SKM-1 treated with dmso at 0.1 percent for 144 hours (cell line): ENCODE results near the gene SLC30A10.
"Not testable (repeated sequence)": the region's sequence is repeated elsewhere in the genome, so short reads cannot be mapped to it uniquely, and the experiment has no call there.

ENCODE experiments used
- DNase-seq: peaks from one replicate; lab custom pipeline; 2025; ENCODE audit not compliant: unreplicated experiment; lab: John Stamatoyannopoulos, UW

The SLC30A10 gene

DNA sequence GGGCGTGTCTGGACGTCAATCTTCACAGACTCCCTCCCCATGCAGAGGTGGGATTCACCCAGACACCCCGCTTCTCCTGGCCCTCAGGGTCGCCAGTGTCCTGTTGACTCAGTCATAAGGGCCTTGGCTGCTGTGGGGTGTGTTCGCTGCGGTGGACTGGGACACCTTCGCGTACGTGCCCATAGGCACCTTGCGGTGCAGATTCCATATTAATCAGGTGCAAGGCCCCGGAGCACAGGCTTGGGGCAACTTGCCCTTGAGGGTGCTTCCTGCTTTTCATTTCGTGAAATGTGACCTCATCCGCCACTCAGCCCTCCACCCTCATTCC is 398 bp upstream of the SLC30A10 start:
- DNase-seq, result no peak

DNA sequence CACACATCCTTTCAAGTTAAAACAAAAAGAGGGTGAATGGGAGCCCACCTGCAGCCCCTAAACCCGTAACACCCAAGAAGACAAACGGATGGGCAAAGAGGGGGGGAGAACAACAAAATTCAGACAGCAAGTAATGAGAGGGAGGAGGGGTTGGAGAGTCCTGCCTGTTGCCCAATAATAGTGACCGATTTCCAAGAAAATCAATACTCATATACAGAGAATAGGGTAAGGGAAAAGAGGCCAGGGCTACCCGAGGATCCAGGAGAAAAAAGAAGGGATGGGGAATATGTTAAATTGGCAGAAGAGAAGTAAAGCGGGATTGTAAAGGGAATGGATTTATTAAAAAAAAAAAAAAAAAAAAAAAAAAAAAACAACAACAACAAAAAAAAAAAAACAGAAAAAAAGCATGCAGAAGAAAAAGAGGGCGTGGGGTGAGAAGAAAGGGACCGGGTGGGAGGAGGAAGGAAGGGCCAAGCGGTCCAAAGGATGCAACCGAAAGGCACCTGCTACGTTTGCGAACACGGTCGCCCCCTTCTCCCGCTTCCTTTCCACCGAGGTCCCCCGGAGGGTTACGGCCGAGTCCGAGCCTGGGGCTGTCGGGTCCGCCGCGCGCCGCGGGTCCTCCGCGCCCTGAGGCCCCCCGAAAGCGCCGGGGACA is 930 bp downstream of the SLC30A10 start:
- no peak for DNase-seq

DNA sequence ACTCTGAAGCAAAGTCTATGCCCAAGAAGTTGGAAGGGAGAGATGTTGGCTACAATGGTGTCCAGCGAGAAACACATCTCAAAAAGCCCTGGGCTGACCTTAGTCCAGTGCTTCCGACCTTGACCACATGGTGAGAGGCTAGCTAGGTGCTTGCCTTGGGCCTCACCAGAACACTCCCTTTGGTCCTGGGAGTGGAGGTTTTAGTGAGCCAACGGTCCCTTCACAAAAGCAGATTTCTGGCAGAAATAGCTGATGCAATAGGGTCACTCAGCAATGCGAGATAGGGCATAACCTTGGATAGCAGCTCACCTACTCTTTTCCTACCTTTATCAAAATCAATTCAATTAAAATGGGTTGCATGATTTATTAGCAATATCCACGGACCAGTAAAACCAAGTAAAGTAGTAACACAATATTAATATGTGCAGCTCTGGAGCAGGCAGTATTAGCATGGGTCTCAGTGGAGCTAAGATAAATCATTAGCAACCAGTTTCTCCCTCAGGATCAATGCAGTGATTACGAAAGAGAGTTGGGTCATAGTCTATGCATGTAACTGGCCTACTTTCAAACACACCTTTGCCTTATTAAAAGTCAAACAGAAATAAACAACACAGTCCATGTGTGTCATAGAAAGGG is 1.9 kb downstream of the SLC30A10 start:
- DNase-seq, result no peak

DNA sequence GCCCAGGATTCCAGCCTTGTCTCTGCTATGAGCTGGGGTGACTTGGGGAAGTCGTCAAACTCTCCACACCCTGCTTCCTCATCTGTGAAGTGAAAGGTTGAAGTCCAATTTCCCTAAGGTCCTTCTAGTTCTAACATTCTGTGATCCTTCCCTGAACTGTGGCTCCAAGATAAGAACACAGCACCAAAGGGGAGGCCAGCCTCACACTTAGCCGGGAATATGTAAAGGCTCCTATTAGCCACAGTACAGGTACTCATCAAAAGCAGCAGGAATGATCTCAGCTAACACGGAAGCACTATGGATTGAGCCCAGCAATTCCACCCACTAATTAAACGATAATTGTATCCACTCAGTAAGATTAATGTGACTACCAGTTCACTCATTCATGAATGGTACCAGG is 4.0 kb downstream of the SLC30A10 start:
- DNase-seq, result no peak

DNA sequence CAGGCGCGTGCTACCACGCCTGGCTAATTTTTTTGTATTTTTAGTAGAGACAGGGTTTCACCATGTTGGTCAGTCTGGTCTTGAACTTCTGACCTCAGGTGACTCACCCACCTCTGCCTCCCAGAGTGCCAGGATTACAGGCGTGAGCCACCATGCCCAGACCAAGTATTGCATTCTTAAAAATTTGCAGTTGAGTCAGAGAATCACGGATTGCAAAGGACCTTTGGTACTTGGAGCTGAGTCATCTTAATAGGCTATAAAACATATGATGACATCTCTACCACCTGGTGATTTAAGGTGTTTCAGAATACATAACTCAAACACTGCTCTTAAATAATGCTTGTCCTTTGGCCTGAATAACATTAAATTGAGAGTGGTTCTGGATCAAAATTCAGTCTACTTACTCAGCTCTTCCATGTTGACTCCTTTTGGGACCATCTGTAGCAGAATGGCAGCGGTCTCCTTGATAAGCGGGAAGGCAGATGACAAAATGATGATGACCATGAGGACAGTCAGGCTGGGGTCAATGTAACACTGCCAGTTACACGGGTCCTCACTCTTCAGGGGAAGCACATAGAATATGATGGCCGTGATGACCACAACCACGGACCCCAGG is 10.4 kb downstream of the SLC30A10 start:
- DNase-seq, result no peak

DNA sequence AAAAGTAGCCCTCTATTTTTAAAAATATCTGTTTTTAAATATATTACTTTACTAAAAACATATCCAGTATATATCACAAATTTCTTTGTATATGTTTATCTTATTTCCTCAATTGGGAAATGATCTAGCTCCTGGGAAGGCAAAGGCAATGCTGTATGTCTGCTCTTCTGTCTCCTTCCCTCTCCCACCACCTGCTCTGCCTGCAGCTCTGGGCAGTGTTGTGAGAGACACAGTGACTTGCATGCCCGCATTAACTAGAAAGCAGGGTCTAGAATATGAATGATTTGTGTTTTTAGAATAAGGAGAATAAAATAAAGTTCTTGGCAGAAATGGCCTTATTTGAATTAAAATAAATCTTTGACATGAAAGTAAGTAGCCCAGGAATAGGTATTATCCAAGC is 11.1 kb downstream of the SLC30A10 start:
- no peak for DNase-seq

DNA sequence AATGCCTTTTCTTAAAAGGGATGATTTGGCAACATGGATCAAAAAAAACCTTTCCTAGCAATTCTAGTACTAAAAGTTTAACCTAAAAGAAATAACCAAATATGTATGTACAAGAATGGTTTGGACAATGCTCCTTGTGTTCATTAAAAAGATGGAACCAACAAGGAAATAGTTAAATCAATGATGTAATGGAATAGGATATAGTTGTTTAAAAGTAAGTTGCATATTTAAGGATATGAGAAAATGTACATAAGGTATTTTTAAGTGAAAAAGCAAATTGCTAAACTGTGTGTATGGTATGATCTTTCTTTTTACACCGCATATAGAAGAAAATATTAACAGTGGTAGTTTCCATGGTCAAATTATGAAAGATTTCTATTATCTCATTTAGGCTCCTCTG is 12.1 kb downstream of the SLC30A10 start:
- DNase-seq, result no peak

DNA sequence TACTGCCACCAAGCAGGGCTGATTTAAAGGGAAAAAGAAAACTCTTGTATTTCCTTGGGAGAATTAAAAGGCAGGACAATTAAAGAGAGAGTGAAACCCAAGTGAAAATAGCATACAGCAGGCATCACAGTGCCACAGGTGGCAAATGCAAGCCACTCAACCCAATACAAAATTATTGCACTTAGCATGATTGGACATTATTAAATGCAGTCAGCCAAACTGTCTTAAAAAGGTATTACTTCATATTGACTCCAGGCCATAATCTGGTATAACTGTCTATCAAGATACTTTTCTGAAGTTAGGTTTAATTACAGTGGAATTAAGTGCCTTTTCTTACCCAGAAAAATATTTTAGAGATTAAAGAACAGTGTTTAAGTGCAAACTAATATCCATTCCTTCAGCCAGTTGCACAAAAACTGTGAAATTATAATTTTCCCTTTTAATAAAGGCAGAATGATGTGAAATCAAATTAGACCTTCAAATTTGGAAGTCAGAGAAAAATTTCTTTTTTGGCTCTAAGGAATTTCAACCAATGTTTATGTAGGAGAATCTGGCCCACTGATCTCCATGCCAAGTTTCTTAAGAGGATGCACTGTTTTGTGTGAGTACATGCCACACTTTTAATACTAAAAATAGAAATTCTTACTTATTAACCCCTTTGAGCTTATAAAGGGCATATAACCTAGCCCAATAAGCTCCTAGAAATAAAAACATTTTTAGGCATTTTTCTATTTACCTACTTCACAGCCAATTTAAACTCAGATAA is 15.2 kb downstream of the SLC30A10 start:
- no peak for DNase-seq

DNA sequence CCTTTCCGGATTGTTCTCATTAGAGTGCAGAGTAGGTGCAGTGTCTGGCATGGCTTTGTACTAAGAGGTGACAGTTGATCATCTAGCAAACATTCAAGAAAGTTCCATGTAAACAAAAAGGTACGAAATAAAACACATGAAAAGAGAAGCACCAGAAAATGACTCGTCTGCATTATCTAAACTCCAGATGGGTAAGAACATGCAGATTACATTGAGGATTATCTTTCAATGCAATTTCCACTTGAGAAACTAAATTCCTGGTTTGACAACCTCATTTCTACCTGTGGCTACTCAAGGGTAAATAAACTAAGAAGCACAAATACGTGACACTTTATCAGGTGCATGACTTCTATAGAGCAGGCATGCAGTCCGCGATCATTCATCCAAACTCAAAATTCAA is 17.6 kb downstream of the SLC30A10 start:
- DNase-seq, result no peak

DNA sequence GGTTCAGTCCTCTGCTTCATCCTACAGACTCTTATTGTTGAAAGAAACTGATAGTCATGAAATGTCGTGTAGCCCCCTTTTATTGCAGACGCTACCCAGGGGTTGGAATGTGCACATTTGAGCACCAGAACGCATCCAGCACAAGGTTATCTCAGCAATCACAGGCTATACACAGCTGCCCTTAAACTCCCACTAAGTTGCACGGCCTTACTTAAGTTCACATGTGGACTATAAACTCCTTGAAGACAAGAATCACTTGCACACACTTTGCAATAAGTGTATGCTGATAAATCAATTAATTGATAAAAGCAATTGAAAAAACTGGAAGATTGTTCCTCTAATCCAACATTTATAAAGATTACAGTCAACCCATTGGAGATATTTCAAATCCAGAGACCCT is 18.9 kb downstream of the SLC30A10 start:
- DNase-seq, result no peak

DNA sequence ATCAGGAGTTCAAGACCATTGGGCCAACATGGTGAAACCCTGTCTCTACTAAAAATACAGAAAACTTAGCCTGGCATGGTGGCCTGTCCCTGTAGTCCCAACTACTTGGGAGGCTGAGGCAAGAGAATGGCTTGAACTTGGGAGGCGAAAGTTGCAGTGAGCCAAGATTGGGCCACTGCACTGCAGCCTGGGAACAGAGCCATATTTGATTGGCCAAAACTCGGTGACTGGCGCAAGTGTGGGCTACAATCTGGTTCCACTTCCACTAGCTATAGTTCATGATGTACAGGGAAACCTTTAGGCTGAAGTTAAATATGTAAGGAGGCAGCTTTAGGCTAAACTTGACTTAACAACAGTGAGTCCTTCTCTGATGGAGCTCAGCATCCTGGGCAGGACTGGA is 20.2 kb downstream of the SLC30A10 start:
- no peak for DNase-seq

DNA sequence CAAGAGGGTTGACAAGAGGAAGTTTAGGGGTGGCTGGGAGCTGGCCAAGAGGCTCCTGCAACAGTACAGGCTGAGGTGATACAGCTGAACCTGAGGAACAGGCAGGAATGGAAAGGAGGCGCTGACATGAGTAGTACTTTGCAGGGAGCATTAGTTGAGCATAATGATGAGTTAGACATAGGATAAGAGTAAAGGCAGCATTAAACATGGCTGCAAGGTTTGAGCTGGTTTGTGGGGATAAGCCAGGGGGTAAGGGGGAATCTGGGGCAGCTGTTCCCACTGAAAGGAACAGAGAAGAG is 20.6 kb downstream of the SLC30A10 start:
- DNase-seq, result no peak

DNA sequence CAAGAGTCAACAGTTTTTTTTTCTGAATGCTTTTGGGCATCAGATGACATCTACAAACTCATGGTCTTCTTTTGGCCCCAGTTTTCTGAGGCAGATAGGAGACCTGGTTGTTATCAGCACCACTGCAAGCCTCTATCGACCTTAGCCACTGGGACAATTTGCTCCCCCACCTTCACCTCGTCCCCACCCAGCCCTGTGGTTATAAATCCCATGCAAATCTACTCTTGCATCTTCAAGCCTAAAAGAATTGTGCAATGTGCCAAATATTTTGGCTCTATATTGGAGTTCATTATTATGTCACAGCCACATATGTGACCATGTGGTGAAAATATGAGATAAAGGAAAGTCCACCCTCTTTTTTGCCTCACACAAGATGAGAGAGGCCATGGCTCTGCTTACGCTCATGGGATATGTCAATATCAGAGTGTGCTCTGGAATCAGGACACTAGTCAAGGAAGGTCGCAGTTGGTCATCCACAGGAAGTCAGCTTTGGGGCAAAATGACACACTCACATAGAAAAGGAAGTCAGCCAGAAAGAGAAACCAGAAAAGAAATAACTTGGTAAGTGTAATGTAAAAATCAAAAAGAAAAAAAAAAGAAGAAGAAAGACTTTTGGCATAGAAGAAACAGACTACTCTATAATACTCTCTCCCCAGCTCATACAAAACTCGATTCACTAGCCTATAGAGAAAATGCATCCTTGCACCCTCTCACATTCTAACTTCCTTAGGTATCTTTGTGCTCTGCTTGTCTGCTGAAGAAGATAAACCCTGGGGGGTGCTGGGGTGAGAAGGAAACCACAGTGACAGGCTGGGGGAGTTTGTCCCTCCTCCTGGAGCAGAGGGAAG is 21.2 kb downstream of the SLC30A10 start:
- peak; percentile 91 for DNase-seq

DNA sequence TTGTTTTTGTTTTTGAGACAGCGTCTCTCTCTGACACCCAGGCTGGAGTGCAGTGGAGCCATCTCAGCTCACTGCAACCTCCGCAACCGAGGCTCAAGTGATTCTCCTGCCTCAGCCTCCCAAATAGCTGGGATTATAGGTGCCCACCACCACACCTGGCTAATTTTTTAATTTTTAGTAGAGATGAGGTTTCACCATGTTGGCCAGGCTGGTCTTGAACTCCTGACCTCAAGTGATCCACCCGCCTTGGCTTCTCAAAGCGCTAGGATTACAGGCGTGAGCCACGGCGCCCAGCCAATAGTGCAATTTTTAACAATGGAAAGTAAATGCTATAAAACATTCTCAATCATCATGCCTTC is 21.8 kb downstream of the SLC30A10 start:
- not testable (repeated sequence) for DNase-seq

DNA sequence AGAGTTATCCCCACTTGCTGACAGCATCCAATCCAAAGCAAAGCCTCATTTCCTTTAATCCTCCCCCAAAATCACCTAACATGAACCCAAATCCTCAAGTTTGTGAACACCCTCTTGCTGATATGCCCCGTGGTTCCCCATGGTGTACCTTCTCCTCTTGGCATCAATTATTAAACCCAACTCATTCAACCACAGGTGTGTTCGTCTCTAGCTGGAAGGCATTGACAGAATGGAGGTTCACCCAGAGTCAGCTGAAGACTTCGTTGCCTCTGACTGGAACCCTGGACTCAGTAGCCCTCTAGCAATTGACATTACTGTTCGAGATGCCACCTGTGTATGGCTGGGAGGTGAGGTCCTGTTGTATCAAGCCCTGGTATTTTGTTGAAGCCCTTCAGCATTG is 22.8 kb downstream of the SLC30A10 start:
- DNase-seq, result no peak

DNA sequence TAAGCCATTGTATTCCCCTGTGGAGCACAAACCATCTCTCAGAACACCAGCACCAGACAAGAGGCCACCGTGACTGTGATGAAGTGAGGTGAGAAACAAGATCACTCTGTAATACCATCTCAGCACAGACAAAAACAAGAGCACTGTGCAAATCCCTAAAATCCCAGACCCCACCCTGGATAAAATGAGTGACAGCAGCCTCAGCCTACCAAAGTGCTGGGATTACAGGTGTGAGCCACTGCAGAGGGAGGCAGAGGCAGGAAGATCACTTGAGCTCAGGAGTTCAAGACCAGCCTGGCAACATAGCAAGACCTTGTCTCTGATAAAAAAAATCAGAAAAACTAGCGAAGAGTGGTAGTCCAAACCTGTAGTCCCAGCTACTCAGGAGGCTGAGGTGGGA is 23.4 kb downstream of the SLC30A10 start:
- DNase-seq, result no peak

DNA sequence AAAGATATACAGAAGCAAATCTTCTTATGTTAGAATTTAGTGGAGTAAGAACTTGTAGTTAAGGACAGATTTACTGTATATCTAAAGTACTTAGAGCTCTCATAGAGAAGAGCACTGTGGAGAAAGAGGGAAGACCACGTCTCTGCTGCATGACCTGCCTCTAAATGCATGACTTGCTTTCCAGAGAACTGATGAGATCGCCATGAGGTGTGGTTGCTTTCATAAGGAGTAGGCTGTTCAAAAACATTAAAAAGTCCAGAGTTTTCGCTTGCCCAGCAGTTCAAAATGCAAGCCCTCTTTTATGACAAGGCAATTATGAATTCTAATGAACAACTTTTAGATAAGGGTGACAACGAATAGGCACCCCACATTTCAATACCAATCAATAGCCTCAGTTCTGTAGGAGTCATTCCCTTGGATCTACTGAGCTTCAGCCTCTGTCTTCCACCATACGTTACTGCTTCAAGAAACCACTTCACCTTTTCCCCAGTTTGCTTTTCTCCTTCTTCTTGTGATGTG is 24.9 kb downstream of the SLC30A10 start:
- no peak for DNase-seq

DNA sequence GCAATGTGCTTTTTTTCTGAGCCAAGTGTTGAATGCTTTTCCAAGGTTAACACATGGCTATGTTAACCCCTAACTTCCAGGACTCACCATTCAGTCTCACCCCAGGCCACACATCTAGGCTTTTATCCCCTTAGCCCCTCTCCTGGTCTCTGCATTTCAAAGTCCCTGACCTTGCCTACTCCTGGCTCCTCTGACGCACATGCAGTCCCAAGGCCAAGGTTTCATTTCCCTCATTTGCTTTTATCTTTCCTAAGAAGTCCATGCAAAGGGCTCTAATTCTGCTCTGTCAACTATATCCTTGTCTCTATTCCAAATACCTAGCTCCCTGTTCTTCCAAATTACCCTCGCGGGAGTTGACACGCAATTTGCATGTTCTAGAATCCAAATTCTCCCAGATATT is 25.4 kb downstream of the SLC30A10 start:
- DNase-seq, result no peak

DNA sequence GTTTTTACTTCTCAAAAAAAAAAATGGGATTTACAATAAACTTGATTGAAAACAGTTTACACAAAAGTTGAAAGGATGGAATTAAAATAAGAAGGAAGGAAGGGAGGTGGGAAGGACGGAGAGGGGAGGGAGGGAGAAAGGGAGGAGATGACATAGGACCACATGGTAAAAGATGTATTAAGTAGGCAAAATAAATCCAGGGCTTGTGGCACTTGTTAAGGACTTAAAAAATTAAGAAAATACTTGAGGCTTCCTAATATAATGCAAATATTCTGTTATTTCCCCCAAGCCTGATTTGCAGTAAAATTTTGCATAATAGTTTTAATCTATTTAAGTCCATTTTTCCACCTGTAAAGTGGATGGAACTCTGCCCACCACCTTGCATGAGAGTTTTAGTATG is 27.5 kb downstream of the SLC30A10 start:
- no peak for DNase-seq

DNA sequence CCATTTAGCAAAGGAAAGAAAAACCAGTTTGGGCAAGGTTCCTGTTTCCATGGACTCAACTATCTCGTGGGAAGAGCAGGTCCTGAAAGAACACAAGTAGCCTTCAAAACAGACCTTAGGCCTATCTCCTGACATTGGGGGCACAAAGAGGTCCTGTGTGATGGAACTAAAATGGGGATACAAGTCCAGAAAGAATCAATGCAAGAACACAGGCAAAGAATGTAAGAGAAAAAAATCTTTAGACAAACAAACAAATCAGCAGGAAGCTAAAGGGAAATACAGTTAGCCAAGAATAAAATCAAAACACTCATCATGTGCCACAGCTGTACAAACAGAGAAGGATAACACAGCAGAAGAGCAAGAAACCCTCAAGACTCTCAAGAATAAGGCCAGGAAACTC is 28.2 kb downstream of the SLC30A10 start:
- no peak for DNase-seq

DNA sequence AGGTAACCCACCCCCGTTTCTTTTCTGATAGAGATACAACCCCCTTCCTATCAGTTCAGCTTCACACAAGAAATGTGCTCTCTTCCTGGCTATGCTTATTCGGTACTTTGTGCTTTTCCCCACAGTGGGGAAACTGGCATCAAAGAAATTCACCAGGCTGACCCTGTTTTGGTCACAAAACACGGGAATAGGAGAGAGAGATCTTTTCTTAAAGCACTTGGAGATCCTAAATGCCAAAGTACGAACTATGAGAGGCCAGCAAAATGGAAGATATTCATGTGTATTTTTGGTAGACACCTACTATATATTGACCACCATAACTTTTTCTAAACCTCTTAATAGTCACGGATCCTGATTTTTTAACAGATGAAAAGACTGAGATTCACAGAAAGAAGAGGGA is 30.0 kb downstream of the SLC30A10 start:
- no peak for DNase-seq
